GM18909 (cell line): ENCODE results near the gene EPN2.

Experiments
- ATAC-seq: cut with Tn5 transposase; IDR thresholded peaks from one replicate; pipeline ENCODE4 v1.9.1; 2021; ENCODE audit warnings: mild to moderate bottlenecking; ENCODE audit not compliant: unreplicated experiment, poor library complexity

Gene EPN2

GRCh38 chr17:19288453-19288852 lies 51.3 kb downstream of the EPN2 start:
- no peak for ATAC-seq

- no peak for ATAC-seq
Measured at GRCh38 chr17:19290066-19290705, 53.0 kb downstream of the EPN2 start.

- ATAC-seq, result no peak
Measured at GRCh38 chr17:19291646-19292376, 54.6 kb downstream of the EPN2 start.

GRCh38 chr17:19292377-19292711 lies 55.2 kb downstream of the EPN2 start:
- ATAC-seq, result no peak

GRCh38 chr17:19294443-19294842 lies 57.3 kb downstream of the EPN2 start:
- no peak for ATAC-seq

GRCh38 chr17:19295473-19296135 lies 58.4 kb downstream of the EPN2 start:
- no peak for ATAC-seq

- no peak for ATAC-seq
Measured at GRCh38 chr17:19296786-19297778, 59.9 kb downstream of the EPN2 start.

DNA sequence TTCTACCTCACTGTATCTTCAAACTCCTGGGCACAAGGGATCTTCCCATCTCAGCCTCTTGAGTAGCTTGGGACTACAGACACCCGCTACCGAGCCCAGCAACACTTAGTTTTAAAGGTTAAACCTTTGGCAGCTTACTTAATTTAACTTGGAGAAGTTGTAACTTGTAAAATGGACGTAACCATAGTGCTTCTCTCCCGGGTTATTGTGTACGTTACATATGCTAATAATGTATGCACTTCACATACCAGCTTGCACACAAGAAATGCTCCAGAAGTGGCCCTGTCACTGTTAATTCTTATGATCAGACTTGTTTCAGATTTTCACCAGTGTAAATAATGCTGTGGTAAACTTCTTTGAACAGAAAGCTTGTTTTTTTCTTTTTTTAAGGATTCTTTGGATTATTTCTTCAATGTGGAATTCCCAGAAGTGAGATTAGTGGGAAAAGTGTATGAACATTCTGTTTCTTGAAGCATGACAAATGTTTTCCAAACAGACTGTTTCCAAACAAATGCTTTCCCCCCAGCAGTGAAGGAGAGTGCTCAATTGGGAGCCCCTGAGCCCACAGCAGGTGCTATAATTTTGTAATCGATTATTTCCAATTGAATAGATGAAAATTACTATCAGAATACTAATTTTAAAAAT lies 61.5 kb downstream of the EPN2 start:
- no peak for ATAC-seq

DNA sequence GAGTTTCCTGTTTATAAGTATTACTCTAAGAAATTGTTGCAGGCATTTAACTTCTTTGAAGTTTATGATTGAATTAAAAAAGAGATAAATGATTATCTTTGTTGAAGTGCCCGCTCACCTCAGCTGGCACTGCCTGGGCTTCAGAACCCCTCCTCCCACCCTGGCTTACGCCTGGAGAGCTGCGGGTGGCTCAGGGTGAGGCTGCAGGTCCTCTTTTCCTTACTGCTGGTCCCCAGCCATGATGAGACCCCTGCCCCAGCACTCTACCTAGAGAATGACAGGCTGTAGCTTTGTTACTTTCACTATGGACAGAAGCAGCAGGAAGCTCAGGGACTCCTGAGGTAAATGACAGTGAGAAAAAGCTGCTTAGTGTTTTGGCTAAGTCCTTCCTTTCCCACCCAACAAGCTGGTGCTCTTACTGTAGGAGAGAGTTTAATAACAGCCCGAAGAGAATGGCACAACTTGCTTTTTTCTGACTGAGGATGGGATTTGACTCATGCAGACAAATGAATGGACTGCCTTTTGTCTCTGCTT lies 62.1 kb downstream of the EPN2 start:
- no peak for ATAC-seq

DNA sequence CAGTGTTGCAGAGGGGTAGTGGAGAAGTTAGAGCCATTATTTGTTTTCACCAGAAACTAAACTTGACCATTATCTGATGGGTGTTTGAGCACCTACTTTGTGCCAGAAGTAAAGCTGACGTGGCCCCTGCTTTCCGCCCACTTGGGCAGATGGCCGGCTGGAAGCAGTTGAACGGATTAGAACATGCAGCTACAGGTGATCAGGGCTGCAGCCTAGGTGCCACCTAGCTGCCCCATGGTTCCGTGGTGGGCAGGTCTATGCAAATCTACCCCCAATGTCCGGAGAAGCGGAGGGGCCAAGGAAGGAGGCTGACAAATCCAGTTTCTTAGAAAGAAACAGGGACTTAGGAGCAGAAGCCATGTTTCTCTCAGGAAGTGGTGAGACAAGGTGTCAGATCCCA lies 62.7 kb downstream of the EPN2 start:
- ATAC-seq, result no peak

DNA sequence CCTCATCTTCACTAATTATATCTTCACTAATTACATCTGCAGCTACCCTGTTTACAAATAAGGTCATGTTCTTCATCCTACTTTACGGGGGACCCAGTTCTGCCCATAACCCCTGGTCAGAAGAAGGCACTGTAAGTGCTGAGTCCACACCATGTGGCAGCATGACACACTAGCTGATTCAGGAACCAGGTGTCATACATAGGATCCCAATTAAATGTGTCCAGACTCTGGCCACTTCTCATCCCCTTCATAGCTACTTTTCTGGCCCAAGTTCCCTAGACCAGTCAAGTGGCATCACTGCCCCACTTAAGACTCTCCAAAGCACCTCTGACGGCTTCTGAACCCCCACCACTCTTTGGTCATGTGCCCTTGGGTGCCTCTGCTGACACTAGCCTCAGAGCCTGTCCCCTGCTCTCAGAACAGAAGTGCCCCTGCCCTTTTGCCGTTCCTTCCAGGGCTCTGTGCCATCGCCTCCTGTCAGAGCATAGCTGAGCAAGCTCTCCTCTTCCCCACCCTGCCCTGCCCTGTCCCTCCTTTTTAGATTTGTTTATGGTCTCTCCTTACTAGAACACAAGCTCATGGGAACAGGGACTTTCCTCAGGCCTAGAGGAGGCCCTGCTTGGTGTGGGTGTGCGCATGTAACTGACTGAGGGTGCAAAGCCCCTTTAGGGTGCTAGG lies 64.2 kb downstream of the EPN2 start:
- ATAC-seq, result no peak

GRCh38 chr17:19301973-19302372 lies 64.8 kb downstream of the EPN2 start:
- ATAC-seq, result no peak

GRCh38 chr17:19302791-19303331 lies 65.7 kb downstream of the EPN2 start:
- no peak for ATAC-seq

DNA sequence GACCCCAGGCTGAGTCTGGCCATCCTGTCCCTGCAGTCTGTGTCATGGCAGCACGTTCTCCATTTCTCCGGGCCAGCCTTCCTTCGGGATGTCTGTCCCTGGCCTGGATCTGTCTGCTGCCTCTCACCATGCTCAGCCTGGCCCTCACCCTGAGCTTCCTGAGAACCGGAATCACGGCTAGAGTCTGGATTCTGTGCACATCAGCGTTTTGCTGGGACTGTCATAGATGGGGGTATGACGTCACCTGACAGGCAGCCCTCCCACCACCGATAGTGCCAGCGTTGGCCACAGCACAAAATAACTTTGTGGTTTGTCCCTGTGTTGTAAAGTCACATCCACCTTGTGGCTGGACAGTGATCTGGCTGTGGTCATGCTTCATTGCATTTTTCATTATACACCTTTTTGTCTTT lies 66.2 kb downstream of the EPN2 start:
- no peak for ATAC-seq

DNA sequence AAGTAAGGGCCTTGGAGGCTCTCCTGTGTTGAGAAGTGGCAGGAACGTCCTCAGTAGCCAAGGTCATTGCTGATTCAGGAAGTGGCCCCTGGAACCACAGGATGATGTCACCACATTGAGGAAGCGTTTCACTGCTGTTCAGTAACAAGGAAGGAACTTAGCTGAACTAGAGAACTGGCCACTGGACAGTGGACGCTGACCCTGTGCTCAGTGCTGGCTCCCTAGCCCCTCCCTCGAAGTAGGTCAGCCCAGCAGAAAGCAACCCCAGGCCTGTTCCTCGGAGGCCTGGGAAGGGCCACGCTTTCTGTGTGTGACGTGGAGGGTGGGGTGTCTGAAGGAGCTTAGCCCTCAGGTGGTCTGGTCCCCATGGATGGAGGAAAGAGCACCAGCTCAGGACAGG lies 67.0 kb downstream of the EPN2 start:
- no peak for ATAC-seq

- ATAC-seq, result no peak
Measured at GRCh38 chr17:19304751-19305150, 67.6 kb downstream of the EPN2 start.

DNA sequence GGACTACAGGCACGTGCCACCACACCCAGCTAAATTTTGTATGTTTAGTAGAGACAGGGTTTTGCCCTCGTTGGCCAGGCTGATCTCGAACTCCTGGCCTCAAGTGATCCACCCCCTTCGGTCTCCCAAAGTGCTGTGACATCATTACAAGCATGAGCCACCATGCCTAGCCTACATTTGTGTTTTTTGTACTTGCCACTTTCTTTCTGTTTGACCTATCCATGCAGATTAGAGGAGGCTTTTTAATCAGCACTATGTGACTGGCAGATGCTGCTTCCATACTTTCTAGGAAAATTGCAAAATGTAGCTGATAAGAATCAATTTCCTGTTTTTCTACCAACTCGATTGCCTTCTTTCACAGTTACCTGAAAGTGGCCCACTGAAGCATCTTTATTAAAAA lies 68.1 kb downstream of the EPN2 start:
- ATAC-seq, result no peak

- ATAC-seq, result no peak
Measured at GRCh38 chr17:19305761-19306159, 68.6 kb downstream of the EPN2 start.
